ENCODE data around the gene ANKRD27. TPM values are rescaled to one million over a fixed set of nuclear protein-coding genes. Genes with fewer than 3 reads are reported as not detected.

Gene ANKRD27
- total RNA-seq, 1 experiment from 2014 or later: 40.8 TPM

DNA sequence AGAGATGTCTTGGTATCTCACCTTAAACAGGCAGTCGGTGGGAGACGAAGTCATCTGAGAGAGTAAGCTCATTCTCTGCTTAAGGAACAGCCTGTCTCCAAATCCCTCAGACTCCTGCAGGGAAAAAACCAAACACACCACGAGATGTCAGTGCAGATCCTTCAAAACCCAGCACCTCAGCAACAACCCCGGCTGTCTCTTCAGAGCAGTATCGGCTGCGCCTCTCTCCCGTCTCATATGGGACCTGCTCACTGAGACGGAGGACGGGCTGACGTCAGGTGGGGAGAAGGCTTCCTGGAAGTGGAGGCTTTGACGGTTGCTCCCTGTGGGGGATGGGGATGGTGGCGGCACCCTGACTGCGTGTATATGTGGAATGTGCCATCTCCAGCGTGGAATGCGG is 43.6 kb downstream of the ANKRD27 start:
- CTCF ChIA-PET: no interaction called here
- no TSS peak for BruUV-seq (replicated peaks)
- Mint-ChIP-seq H3K27me3 (ENCODE audit: unreplicated experiment) (no peaks in the 10 kb centered on the region), H3K4me3 (ENCODE audit: low read depth, unreplicated experiment) (no peak overlapping the region), H3K4me1 (ENCODE audit: low read depth, unreplicated experiment) (no peaks in the 10 kb centered on the region), H3K9me3 (ENCODE audit: low read depth, unreplicated experiment) (no peaks in the 10 kb centered on the region), H3K36me3 (ENCODE audit: insufficient read depth, unreplicated experiment) (peaks cover 34% of the 10 kb centered on the region), H3K27ac (ENCODE audit: unreplicated experiment) (no peak overlapping the region)
- TF ChIP-seq, protein P1, sequence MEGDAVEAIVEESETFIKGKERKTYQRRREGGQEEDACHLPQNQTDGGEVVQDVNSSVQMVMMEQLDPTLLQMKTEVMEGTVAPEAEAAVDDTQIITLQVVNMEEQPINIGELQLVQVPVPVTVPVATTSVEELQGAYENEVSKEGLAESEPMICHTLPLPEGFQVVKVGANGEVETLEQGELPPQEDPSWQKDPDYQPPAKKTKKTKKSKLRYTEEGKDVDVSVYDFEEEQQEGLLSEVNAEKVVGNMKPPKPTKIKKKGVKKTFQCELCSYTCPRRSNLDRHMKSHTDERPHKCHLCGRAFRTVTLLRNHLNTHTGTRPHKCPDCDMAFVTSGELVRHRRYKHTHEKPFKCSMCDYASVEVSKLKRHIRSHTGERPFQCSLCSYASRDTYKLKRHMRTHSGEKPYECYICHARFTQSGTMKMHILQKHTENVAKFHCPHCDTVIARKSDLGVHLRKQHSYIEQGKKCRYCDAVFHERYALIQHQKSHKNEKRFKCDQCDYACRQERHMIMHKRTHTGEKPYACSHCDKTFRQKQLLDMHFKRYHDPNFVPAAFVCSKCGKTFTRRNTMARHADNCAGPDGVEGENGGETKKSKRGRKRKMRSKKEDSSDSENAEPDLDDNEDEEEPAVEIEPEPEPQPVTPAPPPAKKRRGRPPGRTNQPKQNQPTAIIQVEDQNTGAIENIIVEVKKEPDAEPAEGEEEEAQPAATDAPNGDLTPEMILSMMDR (IDR thresholded peaks at IDR 0.05; ENCODE audit: unreplicated experiment): no peak
- intact Hi-C loops (cut with micrococcal nuclease; ENCODE audit: unreplicated experiment): no loop called here
- DNase-seq: no peak

DNA sequence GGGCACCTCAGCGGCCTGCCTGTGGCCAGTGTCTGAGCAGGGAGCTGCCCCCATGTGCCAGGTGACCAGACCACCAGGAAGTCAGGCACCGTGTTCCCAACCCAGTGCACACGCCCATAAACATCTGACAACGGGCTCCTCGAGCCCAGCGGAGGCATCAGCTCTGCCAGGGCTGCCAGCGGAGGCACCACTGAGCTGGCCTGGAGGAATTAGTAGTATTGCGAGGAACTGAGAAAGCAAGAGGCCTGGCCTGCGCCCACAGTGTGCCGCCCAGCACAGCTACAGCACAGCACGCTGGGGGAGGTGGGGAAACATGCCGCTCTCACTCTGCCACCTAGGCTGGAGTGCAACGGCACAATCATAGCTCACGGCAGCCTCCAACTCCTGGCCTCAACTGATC is 44.6 kb downstream of the ANKRD27 start:
- H3K27me3 Mint-ChIP-seq (ENCODE audit: unreplicated experiment): no peaks in the 10 kb centered on the region
- no peaks in the 10 kb centered on the region for H3K9me3 Mint-ChIP-seq (ENCODE audit: low read depth, unreplicated experiment)
- no peak overlapping the region for H3K27ac Mint-ChIP-seq (ENCODE audit: unreplicated experiment)
- no TSS peak for BruUV-seq (replicated peaks)
- TF ChIP-seq, protein P1 (IDR thresholded peaks at IDR 0.05; ENCODE audit: unreplicated experiment): no peak
- DNase-seq: no peak
- intact Hi-C loops (cut with micrococcal nuclease; ENCODE audit: unreplicated experiment): no loop called here
- H3K36me3 Mint-ChIP-seq (ENCODE audit: insufficient read depth, unreplicated experiment): peaks cover 34% of the 10 kb centered on the region
- H3K4me1 Mint-ChIP-seq (ENCODE audit: low read depth, unreplicated experiment): no peaks in the 10 kb centered on the region
- H3K4me3 Mint-ChIP-seq (ENCODE audit: low read depth, unreplicated experiment): no peak overlapping the region
- CTCF ChIA-PET: no interaction called here

DNA sequence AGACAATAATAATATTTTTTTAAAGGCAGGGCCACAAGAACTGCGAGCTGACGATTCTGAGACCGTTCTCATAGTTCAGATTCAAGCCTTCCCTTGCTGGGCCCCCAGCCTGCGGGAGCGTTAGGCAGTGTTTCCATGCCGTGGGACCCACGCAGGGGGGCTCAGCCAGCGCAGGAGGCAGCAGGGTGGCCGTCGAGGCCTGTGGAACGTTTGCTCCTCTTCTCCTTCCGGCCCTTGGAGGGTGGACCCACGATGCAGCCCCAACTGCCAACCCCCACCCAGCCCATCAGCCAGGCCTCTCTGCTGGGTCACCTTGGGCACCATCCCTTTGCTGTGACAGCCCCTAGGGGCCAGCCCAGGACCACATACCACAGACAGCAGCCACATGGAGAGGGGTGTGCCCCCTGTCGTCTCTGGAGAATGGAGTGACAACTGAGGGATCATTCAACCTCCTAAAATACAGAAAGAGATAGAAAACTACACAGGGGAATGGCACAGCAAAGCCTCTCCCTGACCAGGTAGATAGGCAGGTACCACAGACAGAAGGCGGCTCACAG is 47.2 kb downstream of the ANKRD27 start:
- Mint-ChIP-seq H3K4me3 (ENCODE audit: low read depth, unreplicated experiment) (no peak overlapping the region), H3K27me3 (ENCODE audit: unreplicated experiment) (no peaks in the 10 kb centered on the region)

DNA sequence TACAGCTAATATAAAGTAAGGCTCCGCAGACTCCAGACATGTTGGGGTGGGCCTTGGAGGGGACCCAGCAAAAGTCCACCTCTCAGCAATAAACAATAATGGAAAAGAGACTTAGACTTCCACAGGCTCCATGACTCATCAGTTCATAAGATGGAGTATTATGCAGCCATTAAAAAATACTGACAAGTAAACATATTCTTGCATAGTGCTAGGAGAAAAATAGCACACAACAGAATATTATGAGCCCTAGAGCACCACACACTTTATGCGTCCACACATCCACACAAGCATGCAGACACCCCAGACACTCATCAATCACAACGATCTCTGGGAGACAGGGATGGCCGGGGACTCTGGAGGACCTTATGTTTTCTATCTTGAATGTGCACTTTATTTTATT is 48.0 kb downstream of the ANKRD27 start:
- no peaks in the 10 kb centered on the region for H3K4me1 Mint-ChIP-seq (ENCODE audit: low read depth, unreplicated experiment)
- no peak for DNase-seq
- intact Hi-C loops (cut with micrococcal nuclease; ENCODE audit: unreplicated experiment): no loop called here
- no peak overlapping the region for H3K27ac Mint-ChIP-seq (ENCODE audit: unreplicated experiment)
- H3K4me3 Mint-ChIP-seq (ENCODE audit: low read depth, unreplicated experiment): no peak overlapping the region
- H3K9me3 Mint-ChIP-seq (ENCODE audit: low read depth, unreplicated experiment): no peaks in the 10 kb centered on the region
- TF ChIP-seq, protein P1 (IDR thresholded peaks at IDR 0.05; ENCODE audit: unreplicated experiment): no peak
- CTCF ChIA-PET: no interaction called here
- H3K27me3 Mint-ChIP-seq (ENCODE audit: unreplicated experiment): no peaks in the 10 kb centered on the region
- H3K36me3 Mint-ChIP-seq (ENCODE audit: insufficient read depth, unreplicated experiment): peaks cover 38% of the 10 kb centered on the region
- BruUV-seq (replicated peaks): no TSS peak

More for the DNA sequence above, 47.2 kb downstream of the ANKRD27 start:
- TF ChIP-seq, protein P1 (IDR thresholded peaks at IDR 0.05; ENCODE audit: unreplicated experiment): no peak
- BruUV-seq (replicated peaks): no TSS peak
- no peak overlapping the region for H3K27ac Mint-ChIP-seq (ENCODE audit: unreplicated experiment)
- peaks cover 38% of the 10 kb centered on the region for H3K36me3 Mint-ChIP-seq (ENCODE audit: insufficient read depth, unreplicated experiment)
- DNase-seq: no peak
- no peaks in the 10 kb centered on the region for H3K9me3 Mint-ChIP-seq (ENCODE audit: low read depth, unreplicated experiment)
- no peaks in the 10 kb centered on the region for H3K4me1 Mint-ChIP-seq (ENCODE audit: low read depth, unreplicated experiment)
- CTCF ChIA-PET: no interaction called here
- intact Hi-C loops (cut with micrococcal nuclease; ENCODE audit: unreplicated experiment): loop anchor here (1.0 kb wide), 1 partner anchor 25 kb away; no protein-coding TSS in a partner anchor

Measured in Calu3 (cell line).